Stomach (tissue), 4 donors: Measurements from ENCODE around the gene DDX51.

Experiments used
- CTCF ChIP-seq, 7 experiments: fragments of 450-650 bp in 4 of 7; fragments of 200-600 bp in 3 of 7; sonication (generic) in 3 of 7; IDR thresholded peaks; one replicate each; pipeline ENCODE4 v1.5.1; 2016 to 2019; ENCODE audit warnings: antibody characterized with exemption in 7 of 7, control low read depth in 2 of 7, mild to moderate bottlenecking in 1 of 7
- POLR2A ChIP-seq, 4 donors: fragments of 450-650 bp; IDR thresholded peaks; one replicate each; pipeline ENCODE4 v1.6.1; 2016; ENCODE audit warnings: antibody characterized with exemption in 4 of 4, control low read depth in 2 of 4, mild to moderate bottlenecking in 1 of 4, moderate library complexity in 1 of 4
- POLR2AphosphoS5 ChIP-seq, 3 donors: sonication (generic); formaldehyde crosslinking; IDR thresholded peaks; one replicate each; pipeline ENCODE4 v1.6.1; 2016; ENCODE audit warnings: antibody characterized with exemption in 3 of 3

- TF ChIP-seq CTCF (IDR thresholded peaks at IDR 0.05) (no peak), POLR2A (IDR thresholded peaks at IDR 0.05) (no peak), POLR2AphosphoS5 (IDR thresholded peaks at IDR 0.05) (no peak)
These were observed 41.8 kb downstream of the DDX51 start for GRCh38 chr12:132102297-132102696.
